GM23248 (cell line): ENCODE data around the gene PPP1R1B. TPM values are rescaled to one million over a fixed set of nuclear protein-coding genes. Genes with fewer than 3 reads are reported as not detected.

Experiments
- DNase-seq: peaks from one replicate; pipeline ENCODE4 v3.0.0-alpha.2; 2015
- H2AFZ ChIP-seq: fragments of 200-600 bp; sonication (generic); 2 replicates; pipeline ENCODE4 v1.6.1; 2016; ENCODE audit warnings: antibody characterized with exemption
- H3F3A ChIP-seq: fragments of 200-600 bp; sonication (generic); 2 replicates; pipeline ENCODE4 v1.6.1; 2016; ENCODE audit warnings: mild to moderate bottlenecking, antibody characterized with exemption, mixed run types; ENCODE audit not compliant: insufficient read depth
- H3K27ac ChIP-seq: fragments of 200-600 bp; sonication (generic); 2 replicates; pipeline ENCODE4 v1.5.1; 2016; ENCODE audit warnings: mild to moderate bottlenecking
- H3K27me3 ChIP-seq: fragments of 200-600 bp; sonication (generic); replicated peaks from 2 replicates; pipeline ENCODE4 v1.6.1; 2016; ENCODE audit warnings: mild to moderate bottlenecking; ENCODE audit not compliant: insufficient read depth
- H3K36me3 ChIP-seq: fragments of 200-600 bp; sonication (generic); 2 replicates; pipeline ENCODE4 v1.6.1; 2016; ENCODE audit warnings: low read depth, mild to moderate bottlenecking
- H3K4me1 ChIP-seq: fragments of 200-600 bp; sonication (generic); 2 replicates; pipeline ENCODE4 v1.6.1; 2016; ENCODE audit warnings: mild to moderate bottlenecking; ENCODE audit not compliant: insufficient read depth
- H3K4me2 ChIP-seq: fragments of 200-600 bp; sonication (generic); one replicate; pipeline ENCODE4 v1.6.1; 2016; ENCODE audit warnings: mild to moderate bottlenecking; ENCODE audit not compliant: unreplicated experiment
- H3K4me3 ChIP-seq: fragments of 200-600 bp; sonication (generic); 2 replicates; pipeline ENCODE4 v1.5.1; 2016; ENCODE audit warnings: mild to moderate bottlenecking
- H3K79me2 ChIP-seq: fragments of 200-600 bp; sonication (generic); 2 replicates; pipeline ENCODE4 v1.6.1; 2016; ENCODE audit warnings: mild to moderate bottlenecking; ENCODE audit not compliant: insufficient read depth
- H3K9ac ChIP-seq: fragments of 200-600 bp; sonication (generic); 2 replicates; pipeline ENCODE4 v1.6.1; 2016; ENCODE audit warnings: mild to moderate bottlenecking
- H3K9me2 ChIP-seq: fragments of 200-600 bp; sonication (generic); 2 replicates; pipeline ENCODE4 v1.6.1; 2016; ENCODE audit warnings: mixed run types, mild to moderate bottlenecking, moderate library complexity; ENCODE audit not compliant: insufficient read depth
- H3K9me3 ChIP-seq: fragments of 200-600 bp; sonication (generic); one replicate; pipeline ENCODE4 v1.6.1; 2017; ENCODE audit warnings: low read depth
- H4K20me1 ChIP-seq: fragments of 200-600 bp; sonication (generic); 2 replicates; pipeline ENCODE4 v1.6.0; 2016; ENCODE audit not compliant: insufficient read depth
- EZH2 ChIP-seq: fragments of 200-600 bp; sonication (generic); IDR thresholded peaks from 2 replicates; pipeline ENCODE4 v1.6.1; 2018; ENCODE audit warnings: antibody characterized with exemption, mild to moderate bottlenecking; ENCODE audit not compliant: insufficient read depth, poor library complexity, severe bottlenecking
- EZH2phosphoT487 ChIP-seq: fragments of 200-600 bp; sonication (generic); IDR thresholded peaks from 2 replicates; pipeline ENCODE4 v1.6.1; 2018; ENCODE audit warnings: antibody characterized with exemption, moderate library complexity, mild to moderate bottlenecking, low read depth; ENCODE audit not compliant: insufficient read depth
- WGBS, 2 experiments: methylation state at CpG; one replicate each; pipeline ENCODE4 v1.1.6; 2015 to 2017; ENCODE audit warnings: low lambda C conversion rate in 2 of 2, low coverage in 1 of 2; ENCODE audit errors: missing lambda C conversion rate in 2 of 2; 5-methylcytosine and 5-hydroxymethylcytosine counted together
- in situ Hi-C: fragments of 300-500 bp; cut with MboI; formaldehyde crosslinking; loops from 2 replicates; pipeline ENCODE4 v1.15.0; 2020
- polyA plus RNA-seq: library from polyadenylated mRNA; unstranded; fragments of >200 nt; fragmentation: Nextera tagmentation; extraction: Ambion mirVana; gene quantifications from 2 replicates; pipeline ENCODE4 v1.2.1, GENCODE V29; 2016
- total RNA-seq: library from RNA; depleted of rRNA; stranded (reverse); fragments of >200 nt; shearing (Covaris generic); gene quantifications from 2 replicates; pipeline ENCODE4 v1.2.3, GENCODE V29; 2014

The PPP1R1B gene
- total and polyA plus RNA-seq, 2 experiments from 2014 or later: not detected

DNA sequence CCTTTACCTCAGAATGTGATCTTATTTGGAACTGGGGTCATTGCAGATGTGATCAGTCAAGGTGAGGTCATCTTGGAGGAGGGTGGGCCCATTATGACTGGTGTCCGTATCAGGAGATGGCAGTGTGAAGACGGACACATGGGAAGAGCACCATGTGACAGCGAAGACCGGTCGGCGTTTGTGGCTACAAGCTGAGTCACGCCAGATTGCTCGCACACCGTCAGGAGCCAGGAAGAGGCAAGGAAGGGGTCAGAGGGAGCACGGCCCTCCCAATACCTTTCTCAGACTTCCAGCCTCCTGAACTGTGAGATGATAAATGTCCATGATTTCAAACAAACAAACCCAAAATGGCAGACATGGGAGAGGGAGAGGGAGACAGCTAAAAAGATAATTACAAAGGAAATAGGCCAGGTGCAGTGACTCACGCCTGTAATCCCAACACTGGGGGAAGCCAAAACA lies 23.4 kb downstream of the PPP1R1B start:
- Histone ChIP-seq H4K20me1 (0 out of 2 replicates have a peak, but pooled peaks cover 2% of the 10 kb centered on the region), H3K9ac (no peak overlapping the region), H3K9me3 (no peaks in the 10 kb centered on the region), H3K4me2 (no peak overlapping the region), H3K4me1 (no peaks in the 10 kb centered on the region), H3K27me3 (no peaks in the 10 kb centered on the region), H3K9me2 (no peaks in the 10 kb centered on the region), H3K79me2 (peaks cover 59% of the 10 kb centered on the region), H3K4me3 (no peak overlapping the region), H2AFZ (no peak overlapping the region), H3K27ac (no peak overlapping the region), H3K36me3 (no peaks in the 10 kb centered on the region), H3F3A (no peaks in the 10 kb centered on the region)
- 86 to 92% methylated on average over 11 of the region's 11 CpGs for WGBS, 2 experiments
- TF ChIP-seq EZH2 (no peak), EZH2phosphoT487 (no peak)
- in situ Hi-C loops: no loop called here
- DNase-seq: no peak

DNA sequence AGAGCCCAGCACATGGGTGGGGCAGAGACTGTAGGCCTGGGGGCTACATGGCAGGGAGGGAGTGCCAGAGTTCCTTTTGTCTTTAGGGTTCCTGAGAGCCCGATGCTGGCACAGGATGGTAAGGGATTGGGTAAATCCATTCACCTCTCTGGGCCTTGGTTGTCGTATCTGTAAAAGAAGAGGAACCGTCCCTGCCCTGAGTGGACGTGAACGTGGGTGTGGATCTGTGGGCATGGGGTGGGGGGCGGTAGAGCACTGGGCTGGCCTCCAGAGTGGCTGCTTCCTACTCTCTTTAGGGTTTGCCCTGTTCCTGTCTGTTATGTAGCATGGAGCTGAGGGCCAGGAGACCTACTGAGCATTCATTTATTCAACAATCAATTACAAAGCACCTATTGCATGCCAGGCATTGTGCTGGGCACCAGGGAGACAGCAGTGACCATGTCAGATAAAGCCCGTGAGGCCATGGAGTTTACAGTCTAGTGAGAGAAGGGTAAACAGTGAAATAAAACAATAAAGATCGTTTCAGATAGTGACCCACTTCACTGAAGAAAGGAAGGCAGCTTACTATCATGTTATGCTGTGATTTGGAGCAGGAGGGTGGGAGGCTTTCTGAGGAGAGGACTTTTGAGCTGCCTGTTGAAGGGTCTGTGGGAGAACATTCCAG lies 25.3 kb downstream of the PPP1R1B start:
- peaks cover 41% of the 10 kb centered on the region for H3K79me2 ChIP-seq
- no peaks in the 10 kb centered on the region for H3K4me1 ChIP-seq
- H3F3A ChIP-seq: no peaks in the 10 kb centered on the region
- no peak overlapping the region for H3K9ac ChIP-seq
- H3K9me2 ChIP-seq: no peaks in the 10 kb centered on the region
- in situ Hi-C loops: no loop called here
- H3K4me3 ChIP-seq: no peak overlapping the region
- H4K20me1 ChIP-seq: no peaks in the 10 kb centered on the region
- no peak for DNase-seq
- no peaks in the 10 kb centered on the region for H3K36me3 ChIP-seq
- H3K4me2 ChIP-seq: no peak overlapping the region
- no peaks in the 10 kb centered on the region for H3K27me3 ChIP-seq
- WGBS, 2 experiments: 87 to 90% methylated on average over 8 of the region's 8 CpGs
- H3K9me3 ChIP-seq: no peaks in the 10 kb centered on the region
- H2AFZ ChIP-seq: no peak overlapping the region
- H3K27ac ChIP-seq: no peak overlapping the region
- TF ChIP-seq EZH2phosphoT487 (no peak), EZH2 (no peak)

DNA sequence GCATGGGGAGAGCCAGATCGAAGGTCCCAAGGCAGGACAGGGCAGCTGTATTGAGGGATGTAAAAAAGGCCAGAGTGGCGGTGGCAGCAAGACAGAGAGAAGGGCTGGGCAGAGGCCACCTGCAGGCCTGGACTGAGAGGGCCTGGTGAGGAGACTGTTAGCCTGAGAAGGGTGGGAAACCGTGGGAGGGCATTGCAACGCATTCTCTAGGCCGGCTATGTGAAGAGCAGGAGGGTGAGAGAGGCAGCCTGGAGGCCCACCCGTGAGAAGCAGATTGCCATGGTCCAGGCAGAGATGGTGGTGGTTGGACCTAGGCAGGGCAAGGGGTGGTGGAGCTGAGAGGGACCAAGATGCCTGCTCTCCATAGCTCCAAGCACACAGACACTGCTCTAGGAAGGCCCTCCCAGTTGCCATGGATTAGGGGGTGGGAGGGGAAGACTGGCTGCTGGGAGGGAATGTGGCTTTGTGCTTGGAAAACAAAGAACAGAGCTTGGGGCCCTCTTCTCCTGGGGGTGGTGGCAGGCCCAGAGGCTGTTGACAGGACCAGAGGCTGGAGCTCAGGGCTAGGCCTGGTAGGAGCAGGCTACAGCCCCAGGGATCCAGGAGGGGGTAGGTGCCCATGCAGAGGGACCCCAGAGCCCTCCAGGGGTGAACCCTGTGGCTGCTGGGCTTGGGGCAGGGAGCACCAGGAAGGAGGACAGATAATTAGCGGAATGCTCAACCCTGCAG lies 26.0 kb downstream of the PPP1R1B start:
- 56 to 89% methylated on average over 5 to 7 of the region's 7 CpGs for WGBS, 2 experiments
- Histone ChIP-seq H4K20me1 (no peaks in the 10 kb centered on the region), H3K4me1 (no peaks in the 10 kb centered on the region), H3K79me2 (peaks cover 34% of the 10 kb centered on the region), H3K36me3 (no peaks in the 10 kb centered on the region), H3K9ac (no peak overlapping the region), H3F3A (no peaks in the 10 kb centered on the region), H3K4me3 (no peak overlapping the region), H3K27ac (no peak overlapping the region), H3K9me2 (no peaks in the 10 kb centered on the region), H2AFZ (no peak overlapping the region), H3K27me3 (no peaks in the 10 kb centered on the region), H3K4me2 (no peak overlapping the region), H3K9me3 (no peaks in the 10 kb centered on the region)
- TF ChIP-seq EZH2: no peak
- no peak for TF ChIP-seq EZH2phosphoT487
- DNase-seq: no peak
- in situ Hi-C loops: no loop called here

DNA sequence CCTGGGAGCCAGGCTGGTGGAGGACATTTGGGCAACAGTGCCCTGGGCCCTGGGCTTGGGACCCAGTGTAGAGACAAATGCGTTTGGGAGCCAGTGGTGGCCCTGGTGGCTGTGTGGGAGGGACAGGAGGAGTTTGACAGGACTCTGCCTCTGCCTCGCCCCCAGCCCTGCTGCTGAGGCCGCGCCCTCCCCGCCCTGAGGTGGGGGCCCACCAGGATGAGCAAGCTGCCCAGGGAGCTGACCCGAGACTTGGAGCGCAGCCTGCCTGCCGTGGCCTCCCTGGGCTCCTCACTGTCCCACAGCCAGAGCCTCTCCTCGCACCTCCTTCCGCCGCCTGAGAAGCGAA lies 26.5 kb downstream of the PPP1R1B start:
- no peaks in the 10 kb centered on the region for H3K36me3 ChIP-seq
- H3K27ac ChIP-seq: no peak overlapping the region
- H3K4me1 ChIP-seq: no peaks in the 10 kb centered on the region
- DNase-seq: no peak
- H3K4me2 ChIP-seq: no peak overlapping the region
- no peak overlapping the region for H2AFZ ChIP-seq
- H3F3A ChIP-seq: no peaks in the 10 kb centered on the region
- no peak overlapping the region for H3K4me3 ChIP-seq
- no peaks in the 10 kb centered on the region for H3K9me3 ChIP-seq
- H4K20me1 ChIP-seq: no peaks in the 10 kb centered on the region
- peaks cover 29% of the 10 kb centered on the region; the same call in 1 of the 2 replicates for H3K79me2 ChIP-seq
- no peaks in the 10 kb centered on the region for H3K27me3 ChIP-seq
- 81 to 88% methylated on average over 5 to 12 of the region's 12 CpGs for WGBS, 2 experiments
- no peak for TF ChIP-seq EZH2phosphoT487
- no peak for TF ChIP-seq EZH2
- H3K9me2 ChIP-seq: no peaks in the 10 kb centered on the region
- no peak overlapping the region for H3K9ac ChIP-seq
- in situ Hi-C loops: no loop called here
